HPDE6-E6E7 (cell line): ENCODE measurements around the gene HOXD9.

ENCODE experiments used
- DNase-seq: peaks from one replicate; pipeline ENCODE4 v3.0.0; 2011; ENCODE audit warnings: missing footprints; ENCODE audit errors: extremely low spot score

HOXD9 gene

GRCh38 chr2:176165370-176166050 is 43.0 kb downstream of the HOXD9 start:
- DNase-seq: no peak

GRCh38 chr2:176166272-176166671 is 43.8 kb downstream of the HOXD9 start:
- DNase-seq: no peak

GRCh38 chr2:176167398-176167797 is 44.9 kb downstream of the HOXD9 start:
- DNase-seq: no peak

GRCh38 chr2:176169181-176169580 is 46.7 kb downstream of the HOXD9 start:
- DNase-seq: no peak

- no peak for DNase-seq
Observed at GRCh38 chr2:176169711-176170110, 47.2 kb downstream of the HOXD9 start.

GRCh38 chr2:176170602-176171305 is 48.2 kb downstream of the HOXD9 start:
- no peak for DNase-seq

- DNase-seq: no peak
Observed at GRCh38 chr2:176171351-176172006, 49.0 kb downstream of the HOXD9 start.

- DNase-seq: no peak
Observed at GRCh38 chr2:176172007-176172894, 49.7 kb downstream of the HOXD9 start.

GRCh38 chr2:176172895-176173566 is 50.5 kb downstream of the HOXD9 start:
- no peak for DNase-seq

- no peak for DNase-seq
Observed at GRCh38 chr2:176173567-176174381, 51.3 kb downstream of the HOXD9 start.

GRCh38 chr2:176174382-176174823 is 51.9 kb downstream of the HOXD9 start:
- no peak for DNase-seq
